Measurements from ENCODE around the gene LHX8. TPM values are rescaled to one million over a fixed set of nuclear protein-coding genes. Genes with fewer than 3 reads are reported as not detected.
A peak's percentile ranks its signal among the peaks of the same experiment; 100 is the strongest.
"Not testable (repeated sequence)": the region's sequence is repeated elsewhere in the genome, so short reads cannot be mapped to it uniquely, and the experiment has no call there.

LHX8 gene
- total and polyA plus RNA-seq, 9 of the 15 experiments (the other 6 are each of a cell fraction or from before 2014, with no cell fraction given) = not detected

DNA sequence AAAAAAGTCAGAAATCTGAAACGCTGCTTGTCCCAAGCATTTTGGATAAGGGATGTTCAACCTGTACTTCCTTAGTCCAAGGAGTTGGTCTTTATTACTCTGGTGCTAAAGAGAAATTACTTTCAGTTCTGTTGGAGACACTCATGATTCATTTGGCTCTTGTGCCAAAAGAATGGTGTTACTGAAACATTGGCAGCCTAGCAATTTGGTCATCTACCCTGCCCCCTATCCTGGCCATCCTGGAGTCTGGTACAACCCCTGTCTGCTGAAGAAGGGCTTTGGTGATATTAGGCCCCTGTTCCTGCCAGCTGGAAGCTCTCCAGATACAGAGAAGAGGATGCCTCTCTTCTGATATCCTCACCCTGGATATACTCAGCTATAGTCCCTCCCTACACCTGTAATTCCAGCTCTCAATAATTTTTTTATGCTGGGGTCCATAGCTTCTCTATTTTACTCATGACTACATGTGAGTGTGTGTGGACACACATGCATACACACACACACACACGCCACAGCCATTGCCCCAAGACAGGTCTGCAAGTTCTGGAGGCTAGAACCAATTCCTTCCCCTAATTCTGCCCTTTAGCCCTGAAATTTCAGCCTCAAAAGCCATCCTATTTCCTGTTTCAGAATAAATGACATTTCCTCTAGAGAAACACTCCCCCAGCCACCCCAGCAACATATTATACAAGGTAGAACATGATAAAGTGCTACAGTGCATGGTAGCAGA is 40.0 kb downstream of the LHX8 start (continued):
- no peak for TF ChIP-seq PHF21A (IDR thresholded peaks at IDR 0.05; ENCODE audit: borderline replicate concordance, low read depth)

DNA sequence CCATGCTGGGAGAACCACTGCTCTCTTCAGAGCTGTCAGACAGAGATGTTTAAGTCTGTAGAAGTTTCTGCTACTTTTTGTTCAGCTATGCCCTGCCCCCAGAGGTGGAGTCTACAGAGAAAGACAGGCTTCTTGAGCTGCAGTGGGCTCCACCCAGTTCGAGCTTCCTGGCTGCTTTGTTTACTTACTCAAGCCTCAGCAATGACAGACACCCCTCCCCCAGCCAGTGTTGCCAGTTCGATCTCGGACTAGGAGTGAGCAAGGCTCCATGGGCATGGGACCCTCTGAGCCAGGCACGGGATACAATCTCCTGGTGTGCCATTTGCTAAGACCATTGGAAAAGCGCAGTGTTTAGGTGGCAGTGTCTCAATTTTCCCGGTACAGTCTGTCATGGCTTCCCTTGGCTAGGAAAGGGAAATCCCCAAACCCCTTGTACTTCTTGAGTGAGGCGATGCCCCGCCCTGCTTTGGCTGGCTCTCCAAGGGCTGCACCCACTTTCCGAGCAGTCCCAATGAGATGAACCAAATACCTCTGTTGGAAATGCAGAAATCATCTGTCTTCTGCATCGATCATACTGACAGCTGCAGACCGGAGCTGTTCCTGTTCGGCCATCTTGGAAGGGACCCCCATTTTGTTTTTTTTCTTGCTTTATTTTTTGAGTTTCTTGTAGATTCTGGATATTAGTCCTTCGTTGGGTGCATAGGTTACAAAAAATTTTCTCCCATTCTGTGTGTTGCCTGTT is 47.2 kb downstream of the LHX8 start:
- H3K9me3 ChIP-seq (replicated peaks; ENCODE audit: control insufficient read depth, insufficient read depth, low read depth, low read length); CTCF ChIA-PET (ENCODE audit: low intra/inter-chr PET ratio); H3K9ac ChIP-seq (ENCODE audit: insufficient read depth in 1 of 2, low read depth in 2 of 2, low read length in 2 of 2); DNase-seq (ENCODE audit: extremely low read depth in 1 of 4, low spot score in 3 of 4); intact Hi-C loops (cut with micrococcal nuclease); in situ Hi-C loops (cut with MboI); H3K36me3 ChIP-seq (ENCODE audit: control insufficient read depth, insufficient read depth, low read length); H3K27me3 ChIP-seq (ENCODE audit: control insufficient read depth in 2 of 2, insufficient read depth in 2 of 2, low read length in 2 of 2); H3K9me1 ChIP-seq (ENCODE audit: control insufficient read depth, insufficient read depth, low read length); H3K27ac ChIP-seq (ENCODE audit: extremely low read depth, low read depth, low read length); BruUV-seq (replicated peaks); H3K4me1 ChIP-seq (replicated peaks in 1 of 2; ENCODE audit: control insufficient read depth in 2 of 2, insufficient read depth in 2 of 2, low read length in 2 of 2); H4K20me1 ChIP-seq (replicated peaks; ENCODE audit: control insufficient read depth, insufficient read depth, low read length); H3K79me2 ChIP-seq (ENCODE audit: control insufficient read depth, insufficient read depth, low read length); FAIRE-seq; TF ChIP-seq ATF1 (CRISPR knock-in tag; IDR thresholded peaks at IDR 0.05): not testable (repeated sequence)
- Histone ChIP-seq H3K4me3 (peak overlapping the region; percentile 30; the same call in 1 of the 2 replicates), H3K4me2 (ENCODE audit: insufficient read depth, low read length) (peak overlapping the region; percentile 60; the same call in 1 of the 2 replicates), H2AFZ (ENCODE audit: low read depth, low read length) (peak overlapping the region; percentile 75)
- POLR2A ChIA-PET = interaction anchor here (0.6 to 1.5 kb wide), 6 partner anchors 9 to 61 kb away, joined by 3 to 5 read pairs (median 4); no protein-coding TSS in a partner anchor
- WGBS (ENCODE audit: insufficient coverage, low coverage, missing lambda C conversion rate) = 1% methylated on average over 11 of the region's 13 CpGs
- peak; percentile 57; the same call in 2 of the 3 replicates for ATAC-seq
- TF ChIP-seq ATF1 (tag; IDR thresholded peaks at IDR 0.05) (peak; percentile 25; the same call in 1 of the 2 replicates), YY1 (IDR thresholded peaks at IDR 0.05; ENCODE audit: borderline replicate concordance in 1 of 3, control insufficient read depth in 1 of 3, extremely low read depth in 1 of 3, insufficient read depth in 3 of 3, insufficient read length in 1 of 3, insufficient replicate concordance in 2 of 3, low read depth in 1 of 3, low read length in 2 of 3) (peak in 1 of 3 experiments; percentile 78), KAT8 (IDR thresholded peaks at IDR 0.05; ENCODE audit: low read depth) (peak; percentile 47; the same call in 1 of the 2 replicates), NFRKB (IDR thresholded peaks at IDR 0.05; ENCODE audit: low read depth) (peak; percentile 55; the same call in 1 of the 2 replicates), FOXJ2 (tag; IDR thresholded peaks at IDR 0.05) (peak; percentile 45), MEIS2 (IDR thresholded peaks at IDR 0.05; ENCODE audit: partially characterized antibody) (peak; percentile 59), ZNF311 (CRISPR knock-in tag; IDR thresholded peaks at IDR 0.05) (0 out of 2 replicates have a peak, but pooled peaks have one; percentile 23), FOXA3 (CRISPR knock-in tag; conservative IDR thresholded peaks at IDR 0.05 in 1 of 2, IDR thresholded peaks at IDR 0.05 in 1 of 2) (peak in 1 of 2 experiments; percentile 92; a peak in 2 of 4 replicates), TAF7 (tag; IDR thresholded peaks at IDR 0.05) (peak; percentile 47; the same call in 1 of the 2 replicates)
- TF ChIP-seq, protein P1, sequence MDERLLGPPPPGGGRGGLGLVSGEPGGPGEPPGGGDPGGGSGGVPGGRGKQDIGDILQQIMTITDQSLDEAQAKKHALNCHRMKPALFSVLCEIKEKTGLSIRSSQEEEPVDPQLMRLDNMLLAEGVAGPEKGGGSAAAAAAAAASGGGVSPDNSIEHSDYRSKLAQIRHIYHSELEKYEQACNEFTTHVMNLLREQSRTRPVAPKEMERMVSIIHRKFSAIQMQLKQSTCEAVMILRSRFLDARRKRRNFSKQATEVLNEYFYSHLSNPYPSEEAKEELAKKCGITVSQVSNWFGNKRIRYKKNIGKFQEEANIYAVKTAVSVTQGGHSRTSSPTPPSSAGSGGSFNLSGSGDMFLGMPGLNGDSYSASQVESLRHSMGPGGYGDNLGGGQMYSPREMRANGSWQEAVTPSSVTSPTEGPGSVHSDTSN (CRISPR knock-in tag; IDR thresholded peaks at IDR 0.05; ENCODE audit: low read depth) = not testable (repeated sequence)
- TF ChIP-seq, protein P1 (tag; conservative IDR thresholded peaks at IDR 0.05; ENCODE audit: low read depth) = peak; percentile 77
- TF ChIP-seq, protein P2, sequence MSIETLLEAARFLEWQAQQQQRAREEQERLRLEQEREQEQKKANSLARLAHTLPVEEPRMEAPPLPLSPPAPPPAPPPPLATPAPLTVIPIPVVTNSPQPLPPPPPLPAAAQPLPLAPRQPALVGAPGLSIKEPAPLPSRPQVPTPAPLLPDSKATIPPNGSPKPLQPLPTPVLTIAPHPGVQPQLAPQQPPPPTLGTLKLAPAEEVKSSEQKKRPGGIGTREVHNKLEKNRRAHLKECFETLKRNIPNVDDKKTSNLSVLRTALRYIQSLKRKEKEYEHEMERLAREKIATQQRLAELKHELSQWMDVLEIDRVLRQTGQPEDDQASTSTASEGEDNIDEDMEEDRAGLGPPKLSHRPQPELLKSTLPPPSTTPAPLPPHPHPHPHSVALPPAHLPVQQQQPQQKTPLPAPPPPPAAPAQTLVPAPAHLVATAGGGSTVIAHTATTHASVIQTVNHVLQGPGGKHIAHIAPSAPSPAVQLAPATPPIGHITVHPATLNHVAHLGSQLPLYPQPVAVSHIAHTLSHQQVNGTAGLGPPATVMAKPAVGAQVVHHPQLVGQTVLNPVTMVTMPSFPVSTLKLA (conservative IDR thresholded peaks at IDR 0.05) = 0 out of 4 replicates have a peak, but pooled peaks of 1 of the 2 experiments have one; percentile 23
